ENCODE measurements around the gene SCYGR8.
A peak's percentile ranks its signal among the peaks of the same experiment; 100 is the strongest.

Gene SCYGR8

GRCh38 chr2:227759411-227760118, 13.9 kb downstream of the SCYGR8 start:
- POLR2A ChIA-PET = no interaction called here
- CTCF ChIA-PET = no interaction called here
- TF ChIP-seq CTCF (IDR thresholded peaks at IDR 0.05; ENCODE audit: insufficient read depth, low read length, missing control alignments) = no peak
- DNase-seq (ENCODE audit: low read depth, low spot score) = no peak
- H3K4me3 ChIP-seq (ENCODE audit: low read depth, low read length) = no peak overlapping the region

GRCh38 chr2:227761740-227762476, 16.2 kb downstream of the SCYGR8 start:
- no peak for TF ChIP-seq CTCF (IDR thresholded peaks at IDR 0.05; ENCODE audit: insufficient read depth, low read length, missing control alignments)
- CTCF ChIA-PET = interaction anchor here (1.2 to 1.9 kb wide), 3 partner anchors 9 to 356 kb away, joined by 3 to 9 read pairs (median 5); no protein-coding TSS in a partner anchor
- H3K4me3 ChIP-seq (ENCODE audit: low read depth, low read length) = no peak overlapping the region
- POLR2A ChIA-PET = no interaction called here
- peak; percentile 16 for DNase-seq (ENCODE audit: low read depth, low spot score)

- ChIA-PET POLR2A (interaction anchor here (0.5 kb wide), 1 partner anchor 360 kb away, joined by 3 read pairs; no protein-coding TSS in a partner anchor), CTCF (interaction anchor here (0.6 to 5.1 kb wide), 59 partner anchors 8 to 651 kb away, joined by 3 to 103 read pairs (median 4); partner anchors contain the start of gene SCYGR5)
- no peak for DNase-seq (ENCODE audit: low read depth, low spot score)
- TF ChIP-seq CTCF (IDR thresholded peaks at IDR 0.05; ENCODE audit: insufficient read depth, low read length, missing control alignments) = no peak
- H3K4me3 ChIP-seq (ENCODE audit: low read depth, low read length) = no peak overlapping the region
These were observed 20.2 kb downstream of the SCYGR8 start for GRCh38 chr2:227765788-227766372.

GRCh38 chr2:227766373-227766883, 20.7 kb downstream of the SCYGR8 start:
- peak; percentile 88 for TF ChIP-seq CTCF (IDR thresholded peaks at IDR 0.05; ENCODE audit: insufficient read depth, low read length, missing control alignments)
- H3K4me3 ChIP-seq (ENCODE audit: low read depth, low read length) = no peak overlapping the region
- DNase-seq (ENCODE audit: low read depth, low spot score) = peak; percentile 7
- ChIA-PET POLR2A (interaction anchor here (0.5 kb wide), 1 partner anchor 361 kb away, joined by 3 read pairs; no protein-coding TSS in a partner anchor), CTCF (interaction anchor here (0.6 to 5.1 kb wide), 58 partner anchors 8 to 651 kb away, joined by 3 to 103 read pairs (median 4); partner anchors contain the start of gene SCYGR5)

- ChIA-PET POLR2A (no interaction called here), CTCF (interaction anchor here (1.4 to 5.1 kb wide), 3 partner anchors 25 to 362 kb away, joined by 3 to 103 read pairs (median 62); no protein-coding TSS in a partner anchor)
- no peak for DNase-seq (ENCODE audit: low read depth, low spot score)
- TF ChIP-seq CTCF (IDR thresholded peaks at IDR 0.05; ENCODE audit: insufficient read depth, low read length, missing control alignments) = no peak
- H3K4me3 ChIP-seq (ENCODE audit: low read depth, low read length) = no peak overlapping the region
These were observed 22.1 kb downstream of the SCYGR8 start for GRCh38 chr2:227767830-227768229.
